ENCODE measurements around the gene VIM. TPM values are rescaled to one million over a fixed set of nuclear protein-coding genes. Genes with fewer than 3 reads are reported as not detected.

Gene VIM
- total and polyA plus RNA-seq, 10 of the 15 experiments (the other 5 are each of a cell fraction or from before 2014, with no cell fraction given): 44.2 to 287 (median 188) TPM

DNA sequence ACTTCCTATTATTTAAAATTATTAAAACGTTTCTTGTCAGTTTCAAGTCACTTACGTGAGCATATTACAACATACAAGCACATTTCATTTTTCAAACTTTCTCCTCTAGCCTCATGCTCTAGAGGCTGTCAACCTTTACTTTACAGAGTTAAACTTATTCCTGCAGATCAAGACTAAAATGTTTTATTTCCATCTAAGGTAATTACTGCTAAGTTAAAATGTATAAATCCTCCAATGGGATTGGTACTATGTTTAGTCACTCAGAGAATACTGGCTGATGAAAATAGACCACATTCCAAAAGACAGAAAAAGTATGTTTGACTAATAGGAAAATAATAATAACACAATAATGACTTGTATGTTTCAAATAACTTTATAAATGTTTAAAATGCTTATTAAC, 18.2 kb upstream of the VIM start (continued):
- TF ChIP-seq KDM1A (IDR thresholded peaks at IDR 0.05; ENCODE audit: borderline replicate concordance) (no peak), NFYB (IDR thresholded peaks at IDR 0.05; ENCODE audit: insufficient read depth, low read depth, low read length) (no peak), CHD2 (IDR thresholded peaks at IDR 0.05; ENCODE audit: borderline replicate concordance, low read depth, low read length) (no peak), LARP7 (IDR thresholded peaks at IDR 0.05) (no peak)

GRCh38 chr10:17210361-17210760, 17.7 kb upstream of the VIM start:
- POLR2A ChIA-PET: no interaction called here
- BruUV-seq (replicated peaks): no TSS peak
- 87% methylated on average over 3 of the region's 3 CpGs for WGBS (ENCODE audit: insufficient coverage, insufficient replicate concordance, low lambda C conversion rate, missing lambda C conversion rate)

More at GRCh38 chr10:17210361-17210760, 17.7 kb upstream of the VIM start:
- FAIRE-seq (no peak), DNase-seq (ENCODE audit: low read depth, low spot score) (no peak), ATAC-seq (no peak)
- SMC1A ChIA-PET (ENCODE audit: uncharacterized antibody, unreplicated experiment): no interaction called here
- H3K27me3 ChIP-seq (replicated peaks in 1 of 2; ENCODE audit: control insufficient read depth in 2 of 2, insufficient read depth in 2 of 2, low read length in 1 of 2): no peaks in the 10 kb centered on the region; a peak in 1 of 4 replicates
- no peak overlapping the region for H3K4me2 ChIP-seq (ENCODE audit: control insufficient read depth, insufficient read depth)
- intact Hi-C loops (cut with micrococcal nuclease; ENCODE audit: unreplicated experiment) (no loop called here), in situ Hi-C loops (cut with MboI) (loop anchor here (25.0 kb wide), 1 partner anchor 1452 kb away; the partner anchor contains the start of genes ARL5B and NSUN6)
- H2AFZ ChIP-seq (ENCODE audit: control insufficient read depth, low read depth, low read length): no peak overlapping the region
- CTCF ChIA-PET: no interaction called here
- H3K36me3 ChIP-seq (ENCODE audit: control insufficient read depth in 2 of 2, insufficient read depth in 2 of 2, low read length in 1 of 2): no peaks in the 10 kb centered on the region
- H3K4me3 ChIP-seq: no peak overlapping the region
- H4K20me1 ChIP-seq (ENCODE audit: control insufficient read depth, insufficient read depth): no peaks in the 10 kb centered on the region
- H3K9ac ChIP-seq (ENCODE audit: control insufficient read depth, insufficient read depth, low read length): no peak overlapping the region
- no peaks in the 10 kb centered on the region for H3K79me2 ChIP-seq (ENCODE audit: control insufficient read depth, insufficient read depth, low read length)
- no peaks in the 10 kb centered on the region for H3K9me3 ChIP-seq (replicated peaks; ENCODE audit: control insufficient read depth, insufficient read depth, low read length)
- RAD21 ChIA-PET (ENCODE audit: unreplicated experiment): no interaction called here
- TF ChIP-seq RBBP5 (conservative IDR thresholded peaks at IDR 0.05) (no peak), ZNF217 (IDR thresholded peaks at IDR 0.05) (no peak), SIN3A (IDR thresholded peaks at IDR 0.05; ENCODE audit: low read depth, low read length) (no peak), SP1 (IDR thresholded peaks at IDR 0.05; ENCODE audit: low read depth, low read length) (no peak), CREM (IDR thresholded peaks at IDR 0.05; ENCODE audit: low read depth) (no peak), BCLAF1 (IDR thresholded peaks at IDR 0.05) (no peak)
- TF ChIP-seq, protein P1, sequence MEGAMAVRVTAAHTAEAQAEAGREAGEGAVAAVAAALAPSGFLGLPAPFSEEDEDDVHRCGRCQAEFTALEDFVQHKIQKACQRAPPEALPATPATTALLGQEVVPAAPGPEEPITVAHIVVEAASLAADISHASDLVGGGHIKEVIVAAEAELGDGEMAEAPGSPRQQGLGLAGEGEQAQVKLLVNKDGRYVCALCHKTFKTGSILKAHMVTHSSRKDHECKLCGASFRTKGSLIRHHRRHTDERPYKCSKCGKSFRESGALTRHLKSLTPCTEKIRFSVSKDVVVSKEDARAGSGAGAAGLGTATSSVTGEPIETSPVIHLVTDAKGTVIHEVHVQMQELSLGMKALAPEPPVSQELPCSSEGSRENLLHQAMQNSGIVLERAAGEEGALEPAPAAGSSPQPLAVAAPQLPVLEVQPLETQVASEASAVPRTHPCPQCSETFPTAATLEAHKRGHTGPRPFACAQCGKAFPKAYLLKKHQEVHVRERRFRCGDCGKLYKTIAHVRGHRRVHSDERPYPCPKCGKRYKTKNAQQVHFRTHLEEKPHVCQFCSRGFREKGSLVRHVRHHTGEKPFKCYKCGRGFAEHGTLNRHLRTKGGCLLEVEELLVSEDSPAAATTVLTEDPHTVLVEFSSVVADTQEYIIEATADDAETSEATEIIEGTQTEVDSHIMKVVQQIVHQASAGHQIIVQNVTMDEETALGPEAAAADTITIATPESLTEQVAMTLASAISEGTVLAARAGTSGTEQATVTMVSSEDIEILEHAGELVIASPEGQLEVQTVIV (IDR thresholded peaks at IDR 0.05; ENCODE audit: borderline replicate concordance, partially characterized antibody): no peak
- H3K27ac ChIP-seq (ENCODE audit: control insufficient read depth, insufficient read depth): no peak overlapping the region
- peaks cover 5% of the 10 kb centered on the region for H3K4me1 ChIP-seq (ENCODE audit: control insufficient read depth, insufficient read depth, low read length)
